ENCODE measurements around the gene CAMK1D.

Gene CAMK1D

DNA sequence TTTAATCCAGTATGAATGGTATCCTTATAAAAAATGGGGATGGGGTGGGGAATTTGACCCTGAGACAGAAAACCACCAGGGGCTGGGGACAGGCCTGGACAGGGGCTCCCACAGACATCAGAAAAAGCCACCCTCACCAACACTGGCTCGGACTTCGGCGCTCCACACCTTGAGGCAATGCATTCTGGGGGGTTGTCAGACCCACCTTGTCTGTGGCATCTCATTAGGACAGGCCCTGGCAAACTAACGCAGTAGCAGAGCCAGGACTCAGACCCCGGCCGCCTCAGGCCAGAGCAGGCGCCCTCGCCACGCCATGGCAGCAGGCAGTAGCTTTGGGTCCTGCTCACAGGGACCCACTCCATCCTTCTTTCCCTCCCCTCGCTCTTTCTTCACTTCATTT, 492.1 kb downstream of the CAMK1D start:
- Histone ChIP-seq H3K4me2 (no peak overlapping the region), H3K4me3 (no peak overlapping the region), H3K4me1 (peaks cover 49% of the 10 kb centered on the region), H3K36me3 (no peaks in the 10 kb centered on the region), H3K9ac (no peak overlapping the region), H4K20me1 (no peaks in the 10 kb centered on the region), H3K27ac (no peak overlapping the region), H3K9me3 (no peaks in the 10 kb centered on the region), H3K27me3 (no peaks in the 10 kb centered on the region)
- TF ChIP-seq Cebpa-rat (IDR thresholded peaks at IDR 0.05) = no peak

DNA sequence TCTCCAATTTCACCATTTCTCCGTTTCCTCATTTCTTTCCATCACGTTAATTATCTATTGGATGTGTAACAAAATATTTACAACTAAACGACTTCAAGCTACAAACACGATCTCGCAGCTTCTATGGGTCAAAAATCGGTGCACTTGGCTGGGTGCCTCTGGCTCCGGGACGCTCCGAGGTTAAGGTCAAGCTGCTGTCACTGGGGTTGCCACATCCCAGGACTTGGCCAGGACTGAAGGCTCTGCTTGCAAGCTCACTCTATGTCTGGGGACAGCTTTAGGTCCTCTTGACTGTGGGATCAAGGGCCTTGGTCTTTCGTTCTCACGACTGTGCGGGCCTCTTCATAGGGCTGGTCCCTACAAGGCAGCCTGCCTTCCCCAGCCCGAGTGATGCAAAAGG, 492.5 kb downstream of the CAMK1D start:
- no peaks in the 10 kb centered on the region for H4K20me1 ChIP-seq
- H3K4me2 ChIP-seq = no peak overlapping the region
- H3K36me3 ChIP-seq = no peaks in the 10 kb centered on the region
- H3K27me3 ChIP-seq = no peaks in the 10 kb centered on the region
- H3K9me3 ChIP-seq = no peaks in the 10 kb centered on the region
- no peak overlapping the region for H3K9ac ChIP-seq
- no peak for TF ChIP-seq Cebpa-rat (IDR thresholded peaks at IDR 0.05)
- H3K27ac ChIP-seq = no peak overlapping the region
- peaks cover 49% of the 10 kb centered on the region for H3K4me1 ChIP-seq
- H3K4me3 ChIP-seq = no peak overlapping the region

DNA sequence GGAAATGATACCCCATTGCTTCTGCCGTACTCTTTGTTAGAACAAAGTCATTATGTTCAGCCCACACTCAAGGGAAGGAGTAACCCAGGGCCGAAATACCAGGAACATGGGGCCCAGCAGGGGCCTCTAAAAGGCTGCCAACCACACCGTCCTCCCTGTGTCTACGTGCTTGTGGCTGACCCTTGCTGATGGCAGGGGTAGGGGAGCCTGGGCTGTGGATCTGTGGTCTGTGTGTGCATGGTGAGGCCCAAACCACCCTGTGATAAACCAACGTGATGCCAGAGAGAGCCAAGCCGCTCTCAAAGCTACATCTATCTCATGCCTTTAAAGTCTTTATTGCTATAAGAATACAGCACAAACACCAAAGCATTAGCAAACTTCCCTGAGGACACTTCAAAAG, 493.0 kb downstream of the CAMK1D start:
- H3K36me3 ChIP-seq = no peaks in the 10 kb centered on the region
- H3K4me2 ChIP-seq = no peak overlapping the region
- no peaks in the 10 kb centered on the region for H3K27me3 ChIP-seq
- no peak overlapping the region for H3K4me3 ChIP-seq
- H3K9me3 ChIP-seq = no peaks in the 10 kb centered on the region
- no peak for TF ChIP-seq Cebpa-rat (IDR thresholded peaks at IDR 0.05)
- H4K20me1 ChIP-seq = no peaks in the 10 kb centered on the region
- H3K9ac ChIP-seq = no peak overlapping the region
- H3K4me1 ChIP-seq = peaks cover 44% of the 10 kb centered on the region
- no peak overlapping the region for H3K27ac ChIP-seq

DNA sequence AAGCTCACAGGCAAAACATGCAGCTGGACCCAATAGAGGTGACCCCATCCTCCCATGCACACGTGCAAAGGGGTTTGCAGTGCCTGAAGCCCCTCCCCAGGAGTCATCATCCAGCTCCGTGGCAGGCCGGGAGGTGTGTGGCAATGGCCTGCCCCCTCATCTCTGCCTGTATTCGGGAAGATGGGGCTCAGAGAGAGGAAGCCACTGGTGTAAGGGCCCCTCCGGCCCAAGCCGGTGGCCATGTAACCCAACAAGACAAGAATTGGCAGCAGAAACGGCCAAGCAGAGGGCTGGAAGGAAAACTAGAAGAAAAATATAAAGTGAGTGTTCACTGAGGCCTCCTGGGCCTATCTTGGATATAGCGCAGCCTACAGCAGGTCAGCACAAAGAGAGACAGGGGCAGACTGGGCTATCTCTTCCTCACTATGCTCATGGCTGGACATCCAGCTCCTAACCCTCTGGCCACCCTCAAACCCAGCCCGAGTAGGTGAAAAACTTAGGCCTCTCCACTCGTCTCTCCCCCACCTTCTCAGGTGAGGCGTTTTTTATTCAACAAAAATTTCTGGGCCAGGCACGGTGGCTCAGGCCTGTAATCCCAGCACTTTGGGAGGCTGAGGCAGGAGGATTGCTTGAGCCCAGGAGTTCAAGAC, 494.1 kb downstream of the CAMK1D start:
- no peak overlapping the region for H3K4me2 ChIP-seq
- H3K4me1 ChIP-seq = peaks cover 39% of the 10 kb centered on the region
- H3K36me3 ChIP-seq = no peaks in the 10 kb centered on the region
- no peak overlapping the region for H3K9ac ChIP-seq
- no peak overlapping the region for H3K4me3 ChIP-seq
- no peaks in the 10 kb centered on the region for H4K20me1 ChIP-seq
- no peaks in the 10 kb centered on the region for H3K27me3 ChIP-seq
- H3K27ac ChIP-seq = no peak overlapping the region
- H3K9me3 ChIP-seq = no peaks in the 10 kb centered on the region
- no peak for TF ChIP-seq Cebpa-rat (IDR thresholded peaks at IDR 0.05)

DNA sequence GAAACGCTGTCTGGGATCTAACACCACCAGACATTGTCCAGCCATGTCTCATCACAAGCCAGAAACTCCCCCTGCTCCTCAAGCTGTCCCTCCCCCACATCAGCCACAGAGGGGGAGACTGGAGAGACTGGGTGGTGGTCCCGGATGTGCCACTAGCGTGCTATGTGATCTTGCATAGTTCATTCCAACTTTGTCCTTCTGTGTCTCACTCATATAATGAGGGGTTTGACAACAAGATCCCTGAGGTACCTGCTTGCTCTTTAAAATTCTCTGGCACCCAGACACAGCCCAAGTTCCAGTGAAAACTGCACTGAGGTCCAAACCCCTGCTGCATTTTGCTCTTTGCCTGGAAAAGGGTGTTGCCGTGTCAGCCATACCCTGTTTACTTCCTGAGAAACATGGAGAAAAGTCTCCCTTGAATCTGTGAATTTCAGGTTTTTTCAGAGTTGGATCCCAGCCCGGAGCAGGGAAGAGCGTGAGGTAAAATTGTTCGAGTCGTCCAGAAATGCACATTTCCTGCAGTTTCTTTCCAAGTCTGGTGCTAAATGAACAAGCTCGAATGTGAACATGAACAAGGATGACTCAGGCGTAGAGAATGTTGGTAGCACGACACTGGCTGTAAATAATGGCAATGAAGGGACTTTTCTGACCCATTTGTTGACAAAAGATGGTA, 495.6 kb downstream of the CAMK1D start:
- no peak overlapping the region for H3K4me2 ChIP-seq
- H3K36me3 ChIP-seq = no peaks in the 10 kb centered on the region
- H3K4me3 ChIP-seq = no peak overlapping the region
- H3K9ac ChIP-seq = no peak overlapping the region
- H3K4me1 ChIP-seq = peaks cover 39% of the 10 kb centered on the region
- 0 out of 2 replicates have a peak overlapping the region, but pooled peaks have one; percentile 22 for H3K27ac ChIP-seq
- TF ChIP-seq Cebpa-rat (IDR thresholded peaks at IDR 0.05) = no peak
- H3K27me3 ChIP-seq = no peaks in the 10 kb centered on the region
- no peaks in the 10 kb centered on the region for H4K20me1 ChIP-seq
- H3K9me3 ChIP-seq = no peaks in the 10 kb centered on the region

DNA sequence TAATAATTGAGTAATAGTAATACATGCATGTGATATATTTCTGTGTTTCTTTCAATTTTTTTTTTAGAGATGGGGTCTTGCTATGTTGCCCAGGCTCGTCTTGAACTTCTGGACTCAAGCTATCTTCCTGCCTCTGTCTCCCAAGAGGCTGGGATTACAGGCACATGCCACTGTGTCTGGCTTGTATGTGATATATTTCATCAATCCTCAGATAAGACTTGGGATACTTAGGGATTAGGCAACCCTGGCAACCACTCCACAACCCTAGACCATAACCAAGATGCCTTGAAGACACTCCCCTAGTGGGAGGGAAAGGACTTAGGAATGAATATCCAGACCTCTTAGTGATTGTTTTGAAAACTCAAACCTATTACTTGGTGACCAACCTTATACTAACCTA, 497.4 kb downstream of the CAMK1D start:
- H3K4me3 ChIP-seq = no peak overlapping the region
- no peak for TF ChIP-seq Cebpa-rat (IDR thresholded peaks at IDR 0.05)
- no peak overlapping the region for H3K27ac ChIP-seq
- H3K9me3 ChIP-seq = peaks cover 5% of the 10 kb centered on the region; the same call in 1 of the 2 replicates
- H3K36me3 ChIP-seq = no peaks in the 10 kb centered on the region
- H3K4me1 ChIP-seq = peaks cover 37% of the 10 kb centered on the region
- no peaks in the 10 kb centered on the region for H4K20me1 ChIP-seq
- H3K27me3 ChIP-seq = no peaks in the 10 kb centered on the region
- H3K9ac ChIP-seq = no peak overlapping the region
- no peak overlapping the region for H3K4me2 ChIP-seq

- H3K4me1 ChIP-seq = peaks cover 41% of the 10 kb centered on the region
- no peaks in the 10 kb centered on the region for H3K36me3 ChIP-seq
- no peak overlapping the region for H3K4me3 ChIP-seq
- no peak overlapping the region for H3K4me2 ChIP-seq
- no peak overlapping the region for H3K27ac ChIP-seq
- H3K27me3 ChIP-seq = no peaks in the 10 kb centered on the region
- TF ChIP-seq Cebpa-rat (IDR thresholded peaks at IDR 0.05) = no peak
- no peak overlapping the region for H3K9ac ChIP-seq
- peaks cover 5% of the 10 kb centered on the region; the same call in 1 of the 2 replicates for H3K9me3 ChIP-seq
- no peaks in the 10 kb centered on the region for H4K20me1 ChIP-seq
Measured at GRCh38 chr10:12847361-12847975, 498.1 kb downstream of the CAMK1D start.

- H4K20me1 ChIP-seq = no peaks in the 10 kb centered on the region
- peaks cover 49% of the 10 kb centered on the region for H3K4me1 ChIP-seq
- peaks cover 5% of the 10 kb centered on the region; the same call in 1 of the 2 replicates for H3K9me3 ChIP-seq
- peak overlapping the region; percentile 81 for H3K4me2 ChIP-seq
- H3K27me3 ChIP-seq = no peaks in the 10 kb centered on the region
- H3K36me3 ChIP-seq = no peaks in the 10 kb centered on the region
- H3K9ac ChIP-seq = peak overlapping the region; percentile 48; the same call in 1 of the 2 replicates
- no peak for TF ChIP-seq Cebpa-rat (IDR thresholded peaks at IDR 0.05)
- H3K4me3 ChIP-seq = peak overlapping the region; percentile 42; the same call in 1 of the 2 replicates
- H3K27ac ChIP-seq = peak overlapping the region; percentile 70
Measured at GRCh38 chr10:12848439-12849173, 499.3 kb downstream of the CAMK1D start.

DNA sequence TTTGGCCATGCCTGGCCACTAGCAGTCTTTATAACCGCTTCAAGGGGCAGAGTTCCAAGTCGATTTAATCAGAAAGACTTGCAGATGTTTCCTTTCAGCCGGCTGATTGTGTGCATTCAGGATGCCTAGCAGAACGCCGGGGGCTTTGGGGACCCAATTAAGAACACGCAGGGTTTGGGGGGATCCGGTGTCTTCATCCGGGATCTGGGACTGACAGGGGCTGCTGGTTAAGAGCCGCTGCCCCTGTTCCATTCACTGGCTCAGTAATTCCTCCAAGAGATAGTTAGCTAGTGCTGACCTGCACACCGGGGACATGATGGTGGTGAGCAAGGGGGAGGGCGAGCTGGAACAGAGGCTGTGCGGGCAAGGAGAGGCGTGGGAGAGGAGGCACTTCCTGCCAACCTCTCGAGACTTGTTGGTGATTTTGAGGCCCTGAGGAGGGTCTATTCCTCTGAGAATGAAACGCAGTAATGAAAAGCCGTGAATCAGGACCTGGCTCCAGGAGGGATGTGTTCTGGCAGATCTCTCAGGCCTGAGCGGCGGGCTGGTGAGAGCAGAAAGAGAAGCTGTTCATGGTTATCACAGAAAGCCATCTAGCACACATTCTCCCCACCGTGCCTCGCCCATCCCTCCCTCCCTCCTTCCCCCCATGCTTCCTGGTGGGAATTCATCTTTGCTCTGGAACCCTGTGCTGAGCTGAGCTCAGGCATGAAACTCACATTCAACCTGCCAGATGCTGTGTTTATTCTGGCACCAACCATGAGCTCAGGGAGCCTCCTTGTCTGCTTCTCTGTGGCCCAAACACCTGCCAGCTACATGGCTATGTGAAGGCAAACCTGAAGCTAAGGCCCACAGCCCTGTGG, 500.2 kb downstream of the CAMK1D start:
- Histone ChIP-seq H3K27me3 (no peaks in the 10 kb centered on the region), H3K4me2 (peak overlapping the region; percentile 81)

More for the DNA sequence above, 500.2 kb downstream of the CAMK1D start:
- no peak for TF ChIP-seq Cebpa-rat (IDR thresholded peaks at IDR 0.05)
- H3K4me1 ChIP-seq = peaks cover 49% of the 10 kb centered on the region
- H3K4me3 ChIP-seq = peak overlapping the region; percentile 42
- no peaks in the 10 kb centered on the region for H3K36me3 ChIP-seq
- H4K20me1 ChIP-seq = no peaks in the 10 kb centered on the region
- peak overlapping the region; percentile 48 for H3K9ac ChIP-seq
- H3K9me3 ChIP-seq = peaks cover 5% of the 10 kb centered on the region; the same call in 1 of the 2 replicates
- peak overlapping the region; percentile 70 for H3K27ac ChIP-seq
